ENCODE measurements around the gene PHLPP1.

PHLPP1 gene

GRCh38 chr18:62991959-62992358, 276.6 kb downstream of the PHLPP1 start:
- H3K4me1 ChIP-seq (ENCODE audit: insufficient read depth, low read length), result peaks cover 4% of the 10 kb centered on the region
- no peak overlapping the region for H3K4me3 ChIP-seq (ENCODE audit: low read depth in 1 of 2, low read length in 2 of 2)
- H3K9me3 ChIP-seq (ENCODE audit: low read length), result no peaks in the 10 kb centered on the region
- H3K36me3 ChIP-seq (ENCODE audit: insufficient read depth, low read length), result no peaks in the 10 kb centered on the region
- no peaks in the 10 kb centered on the region for H3K27me3 ChIP-seq (ENCODE audit: control insufficient read depth in 1 of 2, insufficient read depth in 2 of 2, low read length in 2 of 2)
- no peak overlapping the region for H3K9ac ChIP-seq (ENCODE audit: low read length)
- H3K27ac ChIP-seq (ENCODE audit: low read depth, low read length), result no peak overlapping the region

GRCh38 chr18:62992877-62993365, 277.6 kb downstream of the PHLPP1 start:
- H3K27ac ChIP-seq (ENCODE audit: low read depth, low read length), result no peak overlapping the region
- H3K36me3 ChIP-seq (ENCODE audit: insufficient read depth, low read length), result no peaks in the 10 kb centered on the region
- H3K9ac ChIP-seq (ENCODE audit: low read length), result no peak overlapping the region
- no peak overlapping the region for H3K4me3 ChIP-seq (ENCODE audit: low read depth in 1 of 2, low read length in 2 of 2)
- no peaks in the 10 kb centered on the region for H3K9me3 ChIP-seq (ENCODE audit: low read length)
- H3K4me1 ChIP-seq (ENCODE audit: insufficient read depth, low read length), result peaks cover 4% of the 10 kb centered on the region
- H3K27me3 ChIP-seq (ENCODE audit: control insufficient read depth in 1 of 2, insufficient read depth in 2 of 2, low read length in 2 of 2), result no peaks in the 10 kb centered on the region

DNA sequence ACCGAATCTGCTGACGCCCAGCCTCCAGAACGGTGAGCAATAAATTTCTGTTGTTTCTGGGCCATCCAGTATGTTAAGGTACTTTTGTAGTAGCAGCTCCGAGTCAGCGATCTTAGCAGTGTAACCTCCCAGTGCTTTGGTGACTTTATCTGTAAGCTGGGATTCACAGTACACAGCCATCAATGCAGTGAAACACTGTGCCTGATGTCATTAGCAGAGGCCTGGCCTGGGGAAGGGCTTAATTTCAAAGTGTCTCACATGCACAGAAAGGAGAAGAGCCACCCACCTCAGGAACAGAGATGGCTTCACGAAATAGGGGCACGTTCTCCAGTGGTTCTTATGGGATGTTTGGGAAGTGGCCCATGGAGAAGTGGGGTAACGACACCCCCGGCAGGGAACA, 281.2 kb downstream of the PHLPP1 start:
- no peaks in the 10 kb centered on the region for H3K27me3 ChIP-seq (ENCODE audit: control insufficient read depth in 1 of 2, insufficient read depth in 2 of 2, low read length in 2 of 2)
- H3K4me3 ChIP-seq (ENCODE audit: low read depth in 1 of 2, low read length in 2 of 2), result no peak overlapping the region
- no peaks in the 10 kb centered on the region for H3K9me3 ChIP-seq (ENCODE audit: low read length)
- H3K9ac ChIP-seq (ENCODE audit: low read length), result no peak overlapping the region
- no peak overlapping the region for H3K27ac ChIP-seq (ENCODE audit: low read depth, low read length)
- peaks cover 4% of the 10 kb centered on the region for H3K4me1 ChIP-seq (ENCODE audit: insufficient read depth, low read length)
- H3K36me3 ChIP-seq (ENCODE audit: insufficient read depth, low read length), result no peaks in the 10 kb centered on the region

GRCh38 chr18:62997076-62997475, 281.7 kb downstream of the PHLPP1 start:
- Histone ChIP-seq H3K9me3 (ENCODE audit: low read length) (no peaks in the 10 kb centered on the region), H3K27me3 (ENCODE audit: control insufficient read depth in 1 of 2, insufficient read depth in 2 of 2, low read length in 2 of 2) (no peaks in the 10 kb centered on the region), H3K9ac (ENCODE audit: low read length) (no peak overlapping the region), H3K4me1 (ENCODE audit: insufficient read depth, low read length) (peaks cover 4% of the 10 kb centered on the region), H3K36me3 (ENCODE audit: insufficient read depth, low read length) (no peaks in the 10 kb centered on the region), H3K27ac (ENCODE audit: low read depth, low read length) (no peak overlapping the region), H3K4me3 (ENCODE audit: low read depth in 1 of 2, low read length in 2 of 2) (no peak overlapping the region)

- H3K4me1 ChIP-seq (ENCODE audit: insufficient read depth, low read length), result peaks cover 4% of the 10 kb centered on the region
- H3K9me3 ChIP-seq (ENCODE audit: low read length), result no peaks in the 10 kb centered on the region
- no peaks in the 10 kb centered on the region for H3K36me3 ChIP-seq (ENCODE audit: insufficient read depth, low read length)
- H3K27ac ChIP-seq (ENCODE audit: low read depth, low read length), result no peak overlapping the region
- no peak overlapping the region for H3K4me3 ChIP-seq (ENCODE audit: low read depth in 1 of 2, low read length in 2 of 2)
- H3K27me3 ChIP-seq (ENCODE audit: control insufficient read depth in 1 of 2, insufficient read depth in 2 of 2, low read length in 2 of 2), result no peaks in the 10 kb centered on the region
- H3K9ac ChIP-seq (ENCODE audit: low read length), result no peak overlapping the region
Measured at GRCh38 chr18:62998443-62998842, 283.1 kb downstream of the PHLPP1 start.

DNA sequence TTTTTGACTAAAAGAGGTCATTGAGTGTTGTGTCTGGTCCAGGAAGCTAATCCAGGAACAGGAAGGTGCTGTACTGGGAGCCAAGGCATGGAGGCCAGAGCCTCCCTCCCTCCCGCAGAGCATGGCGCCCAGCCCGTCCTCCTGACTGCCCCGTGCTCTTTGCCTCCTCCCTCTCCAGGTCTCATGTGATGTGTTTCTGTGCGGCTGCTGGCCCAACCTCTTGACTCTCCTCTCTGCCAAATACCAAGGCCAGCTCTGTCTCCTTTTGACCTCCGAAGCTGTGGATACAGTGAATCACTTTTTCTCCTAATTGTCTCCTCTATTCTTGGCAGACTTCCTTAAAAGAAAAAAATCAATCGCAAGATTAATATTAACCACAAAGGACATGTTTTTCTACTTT, 284.1 kb downstream of the PHLPP1 start:
- H3K4me1 ChIP-seq (ENCODE audit: insufficient read depth, low read length), result peaks cover 4% of the 10 kb centered on the region
- H3K9ac ChIP-seq (ENCODE audit: low read length), result no peak overlapping the region
- H3K36me3 ChIP-seq (ENCODE audit: insufficient read depth, low read length), result no peaks in the 10 kb centered on the region
- H3K4me3 ChIP-seq (ENCODE audit: low read depth in 1 of 2, low read length in 2 of 2), result no peak overlapping the region
- H3K27ac ChIP-seq (ENCODE audit: low read depth, low read length), result no peak overlapping the region
- no peaks in the 10 kb centered on the region for H3K9me3 ChIP-seq (ENCODE audit: low read length)
- no peaks in the 10 kb centered on the region for H3K27me3 ChIP-seq (ENCODE audit: control insufficient read depth in 1 of 2, insufficient read depth in 2 of 2, low read length in 2 of 2)

- H3K4me3 ChIP-seq (ENCODE audit: low read depth in 1 of 2, low read length in 2 of 2), result no peak overlapping the region
- peaks cover 4% of the 10 kb centered on the region for H3K4me1 ChIP-seq (ENCODE audit: insufficient read depth, low read length)
- H3K36me3 ChIP-seq (ENCODE audit: insufficient read depth, low read length), result no peaks in the 10 kb centered on the region
- H3K9ac ChIP-seq (ENCODE audit: low read length), result no peak overlapping the region
- H3K9me3 ChIP-seq (ENCODE audit: low read length), result no peaks in the 10 kb centered on the region
- no peaks in the 10 kb centered on the region for H3K27me3 ChIP-seq (ENCODE audit: control insufficient read depth in 1 of 2, insufficient read depth in 2 of 2, low read length in 2 of 2)
- no peak overlapping the region for H3K27ac ChIP-seq (ENCODE audit: low read depth, low read length)
Measured at GRCh38 chr18:62999921-63000320, 284.6 kb downstream of the PHLPP1 start.

GRCh38 chr18:63000839-63001238, 285.5 kb downstream of the PHLPP1 start:
- Histone ChIP-seq H3K4me3 (ENCODE audit: low read depth in 1 of 2, low read length in 2 of 2) (no peak overlapping the region), H3K4me1 (ENCODE audit: insufficient read depth, low read length) (peaks cover 4% of the 10 kb centered on the region), H3K9ac (ENCODE audit: low read length) (no peak overlapping the region), H3K9me3 (ENCODE audit: low read length) (no peaks in the 10 kb centered on the region), H3K27me3 (ENCODE audit: control insufficient read depth in 1 of 2, insufficient read depth in 2 of 2, low read length in 2 of 2) (no peaks in the 10 kb centered on the region), H3K27ac (ENCODE audit: low read depth, low read length) (no peak overlapping the region), H3K36me3 (ENCODE audit: insufficient read depth, low read length) (no peaks in the 10 kb centered on the region)

GRCh38 chr18:63001861-63002260, 286.5 kb downstream of the PHLPP1 start:
- Histone ChIP-seq H3K9ac (ENCODE audit: low read length) (no peak overlapping the region), H3K4me3 (ENCODE audit: low read depth in 1 of 2, low read length in 2 of 2) (no peak overlapping the region), H3K36me3 (ENCODE audit: insufficient read depth, low read length) (no peaks in the 10 kb centered on the region), H3K4me1 (ENCODE audit: insufficient read depth, low read length) (peaks cover 4% of the 10 kb centered on the region), H3K9me3 (ENCODE audit: low read length) (no peaks in the 10 kb centered on the region), H3K27ac (ENCODE audit: low read depth, low read length) (no peak overlapping the region), H3K27me3 (ENCODE audit: control insufficient read depth in 1 of 2, insufficient read depth in 2 of 2, low read length in 2 of 2) (no peaks in the 10 kb centered on the region)

GRCh38 chr18:63002305-63002704, 287.0 kb downstream of the PHLPP1 start:
- no peaks in the 10 kb centered on the region for H3K9me3 ChIP-seq (ENCODE audit: low read length)
- no peaks in the 10 kb centered on the region for H3K27me3 ChIP-seq (ENCODE audit: control insufficient read depth in 1 of 2, insufficient read depth in 2 of 2, low read length in 2 of 2)
- no peak overlapping the region for H3K4me3 ChIP-seq (ENCODE audit: low read depth in 1 of 2, low read length in 2 of 2)
- no peaks in the 10 kb centered on the region for H3K36me3 ChIP-seq (ENCODE audit: insufficient read depth, low read length)
- no peak overlapping the region for H3K27ac ChIP-seq (ENCODE audit: low read depth, low read length)
- H3K9ac ChIP-seq (ENCODE audit: low read length), result no peak overlapping the region
- peaks cover 4% of the 10 kb centered on the region for H3K4me1 ChIP-seq (ENCODE audit: insufficient read depth, low read length)

GRCh38 chr18:63002803-63003445, 287.6 kb downstream of the PHLPP1 start:
- Histone ChIP-seq H3K9ac (ENCODE audit: low read length) (no peak overlapping the region), H3K4me3 (ENCODE audit: low read depth in 1 of 2, low read length in 2 of 2) (no peak overlapping the region), H3K27me3 (ENCODE audit: control insufficient read depth in 1 of 2, insufficient read depth in 2 of 2, low read length in 2 of 2) (no peaks in the 10 kb centered on the region), H3K27ac (ENCODE audit: low read depth, low read length) (no peak overlapping the region), H3K4me1 (ENCODE audit: insufficient read depth, low read length) (peaks cover 4% of the 10 kb centered on the region), H3K9me3 (ENCODE audit: low read length) (no peaks in the 10 kb centered on the region), H3K36me3 (ENCODE audit: insufficient read depth, low read length) (no peaks in the 10 kb centered on the region)

GRCh38 chr18:63003899-63004298, 288.6 kb downstream of the PHLPP1 start:
- H3K4me1 ChIP-seq (ENCODE audit: insufficient read depth, low read length), result peaks cover 4% of the 10 kb centered on the region
- no peak overlapping the region for H3K9ac ChIP-seq (ENCODE audit: low read length)
- H3K27me3 ChIP-seq (ENCODE audit: control insufficient read depth in 1 of 2, insufficient read depth in 2 of 2, low read length in 2 of 2), result no peaks in the 10 kb centered on the region
- no peaks in the 10 kb centered on the region for H3K9me3 ChIP-seq (ENCODE audit: low read length)
- H3K27ac ChIP-seq (ENCODE audit: low read depth, low read length), result no peak overlapping the region
- no peaks in the 10 kb centered on the region for H3K36me3 ChIP-seq (ENCODE audit: insufficient read depth, low read length)
- H3K4me3 ChIP-seq (ENCODE audit: low read depth in 1 of 2, low read length in 2 of 2), result no peak overlapping the region

Measured in muscle layer of colon (tissue), 2 donors.